Body of pancreas (tissue), 4 donors: ENCODE measurements around the gene PTPRN2. TPM values are rescaled to one million over a fixed set of nuclear protein-coding genes. Genes with fewer than 3 reads are reported as not detected.

Source experiments
- ATAC-seq: fragments of 150-250 bp; one replicate; pipeline ENCODE4 v1.9.1; 2016
- DNase-seq, 4 donors: peaks; one replicate each; pipeline ENCODE4 v3.0.0-alpha.2; 2019
- H3K27ac ChIP-seq, 4 donors: fragments of 200-600 bp; sonication (generic); 1 replicate in 3 of 4; 2 replicates in 1 of 4; pipeline versions ENCODE4 v1.5.1 to v1.6.1; 2016 to 2019; ENCODE audit warnings: mild to moderate bottlenecking in 1 of 4, mixed read lengths in 1 of 4, moderate library complexity in 1 of 4
- H3K27me3 ChIP-seq, 2 donors: fragments of 200-600 bp; sonication (generic); one replicate each; pipeline ENCODE4 v1.6.0; 2016; ENCODE audit warnings: mild to moderate bottlenecking in 1 of 2
- H3K36me3 ChIP-seq, 2 donors: fragments of 200-600 bp; sonication (generic); replicated peaks in 1 of 2; 2 replicates each; pipeline ENCODE4 v1.5.1; 2016; ENCODE audit warnings: low read depth in 2 of 2; ENCODE audit not compliant: insufficient read depth in 1 of 2
- H3K4me1 ChIP-seq: fragments of 200-600 bp; sonication (generic); one replicate; pipeline ENCODE4 v1.6.0; 2016
- H3K4me3 ChIP-seq, 2 donors: fragments of 200-600 bp; sonication (generic); 1 replicate in 1 of 2; 2 replicates in 1 of 2; pipeline ENCODE4 v1.5.1; 2016 to 2019
- H3K9me3 ChIP-seq, 3 donors: fragments of 200-600 bp; sonication (generic); 1 replicate in 2 of 3; 2 replicates in 1 of 3; pipeline ENCODE4 v1.5.1; 2016
- CTCF ChIP-seq, 7 experiments: fragments of 450-650 bp in 4 of 7; fragments of 200-600 bp in 3 of 7; sonication (generic) in 3 of 7; IDR thresholded peaks; one replicate each; pipeline ENCODE4 v1.5.1; 2016 to 2019; ENCODE audit warnings: antibody characterized with exemption in 7 of 7
- POLR2A ChIP-seq, 3 donors: fragments of 450-650 bp; IDR thresholded peaks; one replicate each; pipeline ENCODE4 v1.6.1; 2016; ENCODE audit warnings: antibody characterized with exemption in 3 of 3, mild to moderate bottlenecking in 2 of 3
- WGBS, 2 donors: methylation state at CpG; one replicate each; pipeline ENCODE4 v1.1.5; 2017; 5-methylcytosine and 5-hydroxymethylcytosine counted together
- intact Hi-C: fragments of 100-400 bp; cut with DNase I; formaldehyde crosslinking; loops from one replicate; pipeline ENCODE4 v1.15.1; 2023
- total RNA-seq, 2 donors: library from RNA; depleted of rRNA; stranded (reverse); fragments of >200 nt; gene quantifications; one replicate each; pipeline ENCODE4 v1.1.0, GENCODE V29; 2016

The PTPRN2 gene
- total RNA-seq, 2 donors from 2014 or later, result 31.6 to 76.1 TPM

DNA sequence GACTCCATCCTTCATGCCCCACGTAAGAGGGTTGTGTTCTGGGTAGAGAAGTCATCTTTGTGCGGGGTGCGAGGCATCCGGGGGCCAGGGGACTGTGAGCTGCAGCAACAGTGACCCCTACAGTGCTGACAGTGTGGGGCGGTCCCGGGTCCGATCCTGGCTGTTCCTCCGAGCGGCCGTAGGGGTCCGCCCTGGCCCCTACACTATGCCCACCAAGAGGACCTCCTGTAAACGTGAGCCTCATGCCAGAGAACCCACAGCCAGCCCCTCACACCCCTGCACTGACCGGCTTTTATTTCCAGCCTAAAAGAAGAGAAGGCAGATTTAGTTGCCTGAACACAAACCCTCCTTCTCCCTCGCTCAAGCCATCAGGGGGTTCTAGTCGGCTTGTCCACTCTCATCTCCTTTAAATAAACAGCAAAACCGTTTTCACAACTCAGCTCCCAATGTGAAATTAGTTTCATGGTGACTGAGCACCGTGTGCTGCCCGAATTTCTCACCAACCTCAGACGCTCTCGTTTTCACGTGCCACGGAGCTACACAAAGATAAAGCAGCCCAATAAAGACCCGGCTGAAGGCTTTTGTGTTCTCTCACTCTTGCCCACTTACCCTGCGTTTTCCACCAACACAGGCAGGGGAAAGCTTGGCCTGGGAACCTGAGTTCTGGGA lies 588.6 kb downstream of the PTPRN2 start:
- no peaks in the 10 kb centered on the region for H3K36me3 ChIP-seq
- no peaks in the 10 kb centered on the region for H3K9me3 ChIP-seq
- no peaks in the 10 kb centered on the region for H3K4me1 ChIP-seq
- H3K27me3 ChIP-seq, result no peaks in the 10 kb centered on the region
- DNase-seq, result no peak
- intact Hi-C loops, result no loop called here
- no peak for ATAC-seq
- TF ChIP-seq POLR2A (IDR thresholded peaks at IDR 0.05) (no peak), CTCF (IDR thresholded peaks at IDR 0.05) (no peak)
- H3K27ac ChIP-seq, result no peak overlapping the region
- 80 to 85% methylated on average over 15 to 24 of the region's 24 CpGs for WGBS, 2 donors
- no peak overlapping the region for H3K4me3 ChIP-seq

DNA sequence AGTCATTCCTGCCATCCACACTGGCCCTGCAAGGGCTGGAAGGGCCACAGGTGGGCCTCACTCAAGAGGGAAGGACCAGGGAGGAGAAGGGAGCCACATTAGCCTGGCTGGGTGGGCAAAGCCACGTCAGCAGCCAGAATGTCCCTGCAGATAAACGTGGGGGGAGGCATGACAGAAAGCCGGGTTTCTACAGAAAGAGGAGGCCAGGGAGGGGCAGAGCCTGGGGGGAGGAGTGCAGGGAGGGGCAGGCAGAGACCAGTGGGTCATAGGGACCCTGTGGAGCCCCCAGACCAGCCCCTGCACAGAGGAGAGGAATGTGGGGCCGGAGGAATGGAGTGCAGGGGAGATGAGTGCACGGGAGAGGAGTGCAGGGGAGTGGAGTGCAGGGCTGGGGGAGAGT lies 590.2 kb downstream of the PTPRN2 start:
- Histone ChIP-seq H3K36me3 (no peaks in the 10 kb centered on the region), H3K9me3 (no peaks in the 10 kb centered on the region), H3K4me3 (no peak overlapping the region), H3K27me3 (no peaks in the 10 kb centered on the region), H3K27ac (no peak overlapping the region), H3K4me1 (no peaks in the 10 kb centered on the region)
- DNase-seq (no peak), ATAC-seq (no peak)
- intact Hi-C loops, result no loop called here
- WGBS, 2 donors, result 74 to 80% methylated on average over 4 to 5 of the region's 5 CpGs
- TF ChIP-seq CTCF (IDR thresholded peaks at IDR 0.05) (no peak), POLR2A (IDR thresholded peaks at IDR 0.05) (no peak)

DNA sequence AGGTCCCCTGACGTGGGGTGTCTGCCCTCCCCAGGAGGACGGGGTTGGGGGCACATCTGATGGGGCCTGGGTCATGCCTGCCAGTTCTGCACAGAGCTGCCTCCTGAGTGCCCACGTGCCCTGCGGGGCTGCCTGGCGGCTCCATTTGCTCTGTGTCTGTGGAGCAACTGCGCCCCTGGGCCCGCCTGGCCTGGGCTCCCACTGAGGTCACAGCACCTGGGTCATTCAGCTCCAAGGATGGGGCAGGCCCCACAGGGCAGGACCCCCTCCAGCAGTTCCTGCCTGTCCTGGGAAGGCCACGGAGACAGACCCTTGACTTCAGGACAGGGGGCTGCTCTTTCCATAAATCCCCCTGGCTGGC lies 590.6 kb downstream of the PTPRN2 start:
- 80 to 95% methylated on average over 1 to 7 of the region's 8 CpGs for WGBS, 2 donors

GRCh38 chr7:157996359-157997079 lies 591.1 kb downstream of the PTPRN2 start:
- intact Hi-C loops, result no loop called here

More for the DNA sequence above, 590.6 kb downstream of the PTPRN2 start:
- Histone ChIP-seq H3K9me3 (no peaks in the 10 kb centered on the region), H3K4me1 (no peaks in the 10 kb centered on the region), H3K27me3 (no peaks in the 10 kb centered on the region), H3K36me3 (no peaks in the 10 kb centered on the region), H3K4me3 (no peak overlapping the region), H3K27ac (no peak overlapping the region)
- intact Hi-C loops, result no loop called here
- ATAC-seq (no peak), DNase-seq (no peak)
- TF ChIP-seq POLR2A (IDR thresholded peaks at IDR 0.05) (no peak), CTCF (IDR thresholded peaks at IDR 0.05) (no peak)

More at GRCh38 chr7:157996359-157997079, 591.1 kb downstream of the PTPRN2 start:
- Histone ChIP-seq H3K36me3 (no peaks in the 10 kb centered on the region), H3K4me1 (no peaks in the 10 kb centered on the region), H3K4me3 (no peak overlapping the region), H3K27ac (no peak overlapping the region), H3K27me3 (no peaks in the 10 kb centered on the region), H3K9me3 (no peaks in the 10 kb centered on the region)
- ATAC-seq, result no peak
- TF ChIP-seq CTCF (IDR thresholded peaks at IDR 0.05), result no peak
- TF ChIP-seq POLR2A (IDR thresholded peaks at IDR 0.05), result no peak
- DNase-seq, result no peak
- WGBS, 2 donors, result 79 to 88% methylated on average over 12 to 16 of the region's 16 CpGs
